Neural progenitor cell (in vitro differentiated cells): ENCODE data around the gene PSMB4.
A peak's percentile ranks its signal among the peaks of the same experiment; 100 is the strongest.

ENCODE experiments used
- EZH2 ChIP-seq: fragments of 200-600 bp; sonication (generic); IDR thresholded peaks from 2 replicates; pipeline ENCODE4 v1.6.1; 2017; ENCODE audit warnings: antibody characterized with exemption, mild to moderate bottlenecking, moderate library complexity
- TF ChIP-seq, protein P1 (sequence below): fragments of 200-600 bp; sonication (generic); IDR thresholded peaks from 2 replicates; pipeline ENCODE4 v1.5.1; 2017; ENCODE audit warnings: antibody characterized with exemption, mild to moderate bottlenecking

DNA sequence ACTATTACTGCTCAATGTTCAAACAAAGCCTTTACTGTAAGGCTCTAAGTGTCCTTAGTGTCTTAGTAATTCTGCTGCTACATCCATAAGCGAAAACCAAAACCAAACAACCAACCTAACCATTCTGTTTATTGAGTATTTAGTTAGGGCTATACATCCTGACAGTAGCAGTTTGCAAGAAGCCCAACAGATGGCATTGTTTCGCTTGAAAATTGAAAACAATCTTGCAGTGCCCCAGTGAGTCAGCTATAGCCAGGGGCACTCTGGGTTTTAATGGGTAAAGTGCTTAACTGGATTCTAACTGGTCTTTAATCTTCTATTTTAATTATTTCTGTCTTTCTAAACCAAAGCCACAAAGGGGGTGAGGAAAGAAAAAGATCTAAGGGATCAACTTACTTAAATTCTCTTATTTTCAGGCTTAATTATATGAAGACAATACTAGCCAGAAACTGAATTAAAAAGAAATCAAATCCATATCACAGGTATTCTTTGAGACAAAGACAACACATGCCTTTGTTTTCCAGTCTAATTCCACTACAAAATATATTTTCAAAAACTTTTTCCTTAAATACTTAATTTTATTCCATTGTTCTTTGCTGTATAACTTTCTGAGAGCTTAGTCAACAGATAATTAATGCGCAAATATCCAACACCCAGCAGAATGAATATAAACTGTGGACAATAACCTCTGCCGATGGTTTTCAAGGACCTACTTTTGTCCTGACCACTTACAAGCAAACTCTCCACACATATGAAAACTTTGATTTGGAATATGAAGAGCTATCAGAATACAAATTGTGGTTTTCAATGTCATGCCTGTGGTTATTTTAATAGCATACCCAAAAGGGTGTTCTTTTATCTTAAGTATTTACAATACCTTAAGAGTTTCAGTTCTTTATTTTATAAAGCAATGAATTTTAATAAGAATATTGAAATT, 44.7 kb downstream of the PSMB4 start:
- no peak for TF ChIP-seq EZH2
- TF ChIP-seq, protein P1, sequence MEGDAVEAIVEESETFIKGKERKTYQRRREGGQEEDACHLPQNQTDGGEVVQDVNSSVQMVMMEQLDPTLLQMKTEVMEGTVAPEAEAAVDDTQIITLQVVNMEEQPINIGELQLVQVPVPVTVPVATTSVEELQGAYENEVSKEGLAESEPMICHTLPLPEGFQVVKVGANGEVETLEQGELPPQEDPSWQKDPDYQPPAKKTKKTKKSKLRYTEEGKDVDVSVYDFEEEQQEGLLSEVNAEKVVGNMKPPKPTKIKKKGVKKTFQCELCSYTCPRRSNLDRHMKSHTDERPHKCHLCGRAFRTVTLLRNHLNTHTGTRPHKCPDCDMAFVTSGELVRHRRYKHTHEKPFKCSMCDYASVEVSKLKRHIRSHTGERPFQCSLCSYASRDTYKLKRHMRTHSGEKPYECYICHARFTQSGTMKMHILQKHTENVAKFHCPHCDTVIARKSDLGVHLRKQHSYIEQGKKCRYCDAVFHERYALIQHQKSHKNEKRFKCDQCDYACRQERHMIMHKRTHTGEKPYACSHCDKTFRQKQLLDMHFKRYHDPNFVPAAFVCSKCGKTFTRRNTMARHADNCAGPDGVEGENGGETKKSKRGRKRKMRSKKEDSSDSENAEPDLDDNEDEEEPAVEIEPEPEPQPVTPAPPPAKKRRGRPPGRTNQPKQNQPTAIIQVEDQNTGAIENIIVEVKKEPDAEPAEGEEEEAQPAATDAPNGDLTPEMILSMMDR: peak; percentile 70
